Adrenal gland (tissue), 12 donors: ENCODE results near the gene NEK8. TPM values are rescaled to one million over a fixed set of nuclear protein-coding genes. Genes with fewer than 3 reads are reported as not detected.

ENCODE experiments used
- DNase-seq, 7 donors: peaks; one replicate each; pipeline ENCODE4 v3.0.0-alpha.2; 2019 to 2020
- H3K27ac ChIP-seq, 5 donors: fragments of 200-600 bp; sonication (generic) in 4 of 5; 1 replicate in 3 of 5; 2 replicates in 2 of 5; pipeline versions ENCODE4 v1.5.1 to v1.8.0; 2016 to 2020; ENCODE audit warnings: mild to moderate bottlenecking in 1 of 5
- H3K27me3 ChIP-seq: fragments of 200-600 bp; 2 replicates; pipeline ENCODE4 v1.8.0; 2021
- H3K36me3 ChIP-seq, 2 donors: fragments of 200-600 bp; replicated peaks in 1 of 2; 1 replicate in 1 of 2; 2 replicates in 1 of 2; pipeline versions ENCODE4 v1.5.1 to v1.8.0; 2018 to 2022
- H3K4me1 ChIP-seq, 2 donors: fragments of 200-600 bp; replicated peaks in 1 of 2; 1 replicate in 1 of 2; 2 replicates in 1 of 2; pipeline versions ENCODE4 v1.5.1 to v1.8.0; 2018 to 2021
- H3K4me3 ChIP-seq, 4 donors: fragments of 200-600 bp; sonication (generic) in 3 of 4; one replicate each; pipeline ENCODE4 v1.5.1; 2016 to 2018
- H3K9me3 ChIP-seq, 3 donors: fragments of 200-600 bp; sonication (generic) in 1 of 3; replicated peaks in 1 of 3; 1 replicate in 2 of 3; 2 replicates in 1 of 3; pipeline versions ENCODE4 v1.5.1 to v1.8.0; 2016 to 2021
- POLR2A ChIP-seq, 2 donors: fragments of 450-650 bp; IDR thresholded peaks; one replicate each; pipeline ENCODE4 v1.6.1; 2017; ENCODE audit warnings: antibody characterized with exemption in 2 of 2, mild to moderate bottlenecking in 2 of 2, moderate library complexity in 1 of 2
- WGBS, 4 donors: extraction: QIAGEN DNeasy Blood & Tissue Kit in 2 of 4; methylation state at CpG; one replicate each; pipeline versions ENCODE4 v1.1.5 to v1.1.7; 2013 to 2017; 5-methylcytosine and 5-hydroxymethylcytosine counted together
- intact Hi-C, 2 donors: fragments of 100-400 bp; cut with DNase I; formaldehyde crosslinking; loops; one replicate each; pipeline versions ENCODE4 v1.14.1 to v1.15.0; 2022 to 2023
- polyA plus RNA-seq, 3 donors: library from polyadenylated mRNA; stranded (reverse); fragments of 200-250 nt in 2 of 3; fragments of 350-450 nt in 1 of 3; fragmentation: Illumina TruSeq in 1 of 3; extraction: RNeasy Lipid Tissue Mini Kit (QIAGEN cat#74804) in 1 of 3; gene quantifications; one replicate each; pipeline ENCODE4 v1.2.3, GENCODE V29; 2013 to 2014
- total RNA-seq, 9 donors: library from RNA; depleted of rRNA in 4 of 9; stranded (reverse); fragments of >200 nt in 4 of 9; fragments of 120-200 nt in 1 of 9; fragmentation: NEBNext Ultra II Directional in 1 of 9; extraction: Animal tissue kit (Norgen Biotek cat#: 25700) in 1 of 9; gene quantifications; one replicate each; pipeline versions ENCODE4 v1.1.0 to v1.2.4, GENCODE V29; 2013 to 2023
- TF ChIP-seq, protein P1 (sequence below), 6 experiments: fragments of 450-650 bp in 4 of 6; fragments of 200-600 bp in 2 of 6; sonication (generic) in 1 of 6; IDR thresholded peaks; 1 replicate in 5 of 6; 2 replicates in 1 of 6; pipeline versions ENCODE4 v1.5.1 to v1.8.0; 2016 to 2021; ENCODE audit warnings: antibody characterized with exemption in 6 of 6, mild to moderate bottlenecking in 2 of 6, moderate library complexity in 1 of 6
- donor health status: healthy with polysubstance abuse.
- donor health status: Bipolar disorder and iron deficiency.
- donor health status: DM: yes; HTN: yes; CAD: no.
- donor health status: DM: no; HTN: no; CAD: no.
- donor health status: DM: no; HTN: no; CAD: no.
- donor health status: DM: yes; HTN: yes; CAD: no.

The NEK8 gene
- total and polyA plus RNA-seq, 12 donors: 0.54 to 11.9 (median 6.1) TPM

DNA sequence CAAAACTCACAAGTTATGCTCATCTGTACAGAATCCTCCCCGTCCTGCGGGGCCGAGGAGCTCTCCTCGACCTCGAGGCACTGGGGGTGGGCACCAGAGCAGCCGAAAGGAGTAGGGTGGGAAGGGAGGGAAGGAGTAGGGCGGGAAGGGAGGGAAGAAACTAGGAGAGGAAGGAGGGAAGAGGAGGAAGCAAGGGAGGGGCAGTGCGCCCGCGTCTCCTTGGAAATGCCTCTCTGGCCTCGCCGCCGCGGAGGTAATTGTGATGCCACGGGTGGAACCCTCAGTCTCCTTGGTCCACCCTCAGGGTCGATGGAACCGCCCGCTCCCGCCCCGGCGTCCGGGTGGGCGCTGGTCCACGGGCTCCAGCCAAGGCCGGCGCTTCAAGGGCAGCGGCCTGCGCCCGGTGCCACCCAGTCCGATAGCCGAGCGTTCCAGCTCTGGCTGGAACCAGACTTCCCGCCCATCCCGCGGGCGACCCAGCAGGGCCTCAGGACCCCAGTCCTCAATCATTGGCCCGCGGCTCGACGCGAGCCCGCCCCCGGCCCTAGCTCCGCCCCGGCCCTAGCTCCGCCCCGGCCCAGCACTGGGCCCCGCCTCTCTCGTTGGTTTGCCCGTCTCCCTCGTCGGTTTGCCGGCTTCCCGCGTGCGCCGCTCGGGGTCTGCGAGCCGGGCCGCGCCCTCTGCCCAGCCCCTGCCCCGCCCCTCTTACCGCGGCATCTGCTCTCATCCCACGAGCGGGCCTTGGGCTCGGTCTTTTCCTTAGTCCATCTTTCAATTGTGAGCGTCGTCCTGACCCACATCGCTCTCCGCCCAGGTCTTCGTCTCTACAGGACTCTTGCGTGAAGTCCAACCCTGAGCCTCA, 17.5 kb upstream of the NEK8 start:
- intact Hi-C loops: no loop called here
- H3K9me3 ChIP-seq: no peaks in the 10 kb centered on the region
- peaks cover 8 to 14% of the 10 kb centered on the region in 2 donors for H3K4me1 ChIP-seq
- H3K36me3 ChIP-seq: peaks cover 0 to 20% of the 10 kb centered on the region in 2 donors
- peak overlapping the region; percentile 73 to 94 (median 78) for H3K27ac ChIP-seq
- H3K4me3 ChIP-seq: peak overlapping the region in 2 of 4 donors; percentile 18 to 61
- TF ChIP-seq, protein P1, sequence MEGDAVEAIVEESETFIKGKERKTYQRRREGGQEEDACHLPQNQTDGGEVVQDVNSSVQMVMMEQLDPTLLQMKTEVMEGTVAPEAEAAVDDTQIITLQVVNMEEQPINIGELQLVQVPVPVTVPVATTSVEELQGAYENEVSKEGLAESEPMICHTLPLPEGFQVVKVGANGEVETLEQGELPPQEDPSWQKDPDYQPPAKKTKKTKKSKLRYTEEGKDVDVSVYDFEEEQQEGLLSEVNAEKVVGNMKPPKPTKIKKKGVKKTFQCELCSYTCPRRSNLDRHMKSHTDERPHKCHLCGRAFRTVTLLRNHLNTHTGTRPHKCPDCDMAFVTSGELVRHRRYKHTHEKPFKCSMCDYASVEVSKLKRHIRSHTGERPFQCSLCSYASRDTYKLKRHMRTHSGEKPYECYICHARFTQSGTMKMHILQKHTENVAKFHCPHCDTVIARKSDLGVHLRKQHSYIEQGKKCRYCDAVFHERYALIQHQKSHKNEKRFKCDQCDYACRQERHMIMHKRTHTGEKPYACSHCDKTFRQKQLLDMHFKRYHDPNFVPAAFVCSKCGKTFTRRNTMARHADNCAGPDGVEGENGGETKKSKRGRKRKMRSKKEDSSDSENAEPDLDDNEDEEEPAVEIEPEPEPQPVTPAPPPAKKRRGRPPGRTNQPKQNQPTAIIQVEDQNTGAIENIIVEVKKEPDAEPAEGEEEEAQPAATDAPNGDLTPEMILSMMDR (IDR thresholded peaks at IDR 0.05): peak in 1 of 6 experiments; percentile 2
- peak; percentile 57 to 64 for TF ChIP-seq POLR2A (IDR thresholded peaks at IDR 0.05)
- WGBS, 4 donors: 1% methylated on average over 48 to 74 of the region's 74 CpGs
- peak; percentile 85 to 93 (median 90) for DNase-seq
- no peaks in the 10 kb centered on the region for H3K27me3 ChIP-seq

DNA sequence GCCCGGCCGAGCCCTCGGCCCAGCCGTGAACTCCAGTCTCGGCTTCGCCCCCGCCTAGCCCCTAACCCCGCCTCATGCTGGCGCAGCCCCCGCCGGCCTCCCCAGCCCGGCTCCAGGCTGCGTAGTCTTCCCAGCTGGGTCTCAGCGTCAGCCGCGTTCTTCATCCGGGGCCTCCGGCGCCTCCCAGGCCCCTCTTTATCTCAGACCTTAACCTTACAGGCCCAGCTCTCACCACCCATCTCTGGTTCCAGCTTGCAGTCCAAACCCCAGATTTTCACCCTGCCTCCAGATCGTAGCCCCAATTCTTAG, 16.9 kb upstream of the NEK8 start, which contains the start of gene PROCA1:
Gene PROCA1, minus strand, starts transcription at position 166 of the 309 bp plus-strand sequence. CDS start 228 bp downstream, outside the sequence.
- 3 to 9% (median 5%) methylated on average over 9 to 20 of the region's 20 CpGs for WGBS, 4 donors
- no peak for DNase-seq
- Histone ChIP-seq H3K27me3 (no peaks in the 10 kb centered on the region), H3K36me3 (peaks cover 0 to 20% of the 10 kb centered on the region in 2 donors), H3K4me1 (peaks cover 12 to 19% of the 10 kb centered on the region in 2 donors), H3K4me3 (peak within 1 kb of the TSS in 2 of 4 donors; percentile 18 to 61), H3K9me3 (no peaks in the 10 kb centered on the region), H3K27ac (peak within 1 kb of the TSS; percentile 73 to 94 (median 78))
- intact Hi-C loops: no loop called here
- TF ChIP-seq, protein P1 (IDR thresholded peaks at IDR 0.05): no peak
- no peak for TF ChIP-seq POLR2A (IDR thresholded peaks at IDR 0.05)

DNA sequence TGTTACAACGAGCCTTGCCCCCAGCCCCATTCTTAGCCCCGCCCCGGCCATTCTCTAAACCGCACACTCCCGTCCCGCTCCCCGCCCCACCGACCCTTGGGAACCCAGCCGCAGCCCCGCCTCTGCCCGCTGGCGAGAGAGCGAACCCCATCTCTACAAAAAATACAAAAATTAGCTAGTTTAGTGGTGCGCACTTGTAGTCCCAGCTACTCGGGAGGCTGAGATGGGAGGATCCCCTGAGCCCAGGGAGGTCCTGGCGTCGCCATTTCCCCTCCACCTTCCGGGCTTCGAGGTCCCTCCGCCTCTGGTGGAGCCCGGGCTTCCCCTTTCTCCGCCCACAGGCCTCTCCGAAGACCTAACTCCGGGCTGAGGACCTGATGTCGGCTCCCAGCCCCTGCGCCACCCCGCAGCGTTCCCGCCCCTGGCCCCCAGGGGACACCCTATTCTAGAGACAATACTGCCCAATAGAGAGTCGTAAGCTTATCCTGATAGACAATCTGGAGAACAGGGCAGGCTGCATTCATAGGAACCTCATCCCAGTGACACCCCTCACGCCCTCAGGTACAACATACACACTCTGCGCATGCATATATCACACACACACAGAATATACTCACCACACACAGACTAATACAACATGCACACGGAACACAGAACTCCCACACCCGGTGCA, 16.4 kb upstream of the NEK8 start:
- intact Hi-C loops: no loop called here
- 49 to 65% (median 51%) methylated on average over 28 to 34 of the region's 34 CpGs for WGBS, 4 donors
- TF ChIP-seq, protein P1 (IDR thresholded peaks at IDR 0.05): no peak

DNA sequence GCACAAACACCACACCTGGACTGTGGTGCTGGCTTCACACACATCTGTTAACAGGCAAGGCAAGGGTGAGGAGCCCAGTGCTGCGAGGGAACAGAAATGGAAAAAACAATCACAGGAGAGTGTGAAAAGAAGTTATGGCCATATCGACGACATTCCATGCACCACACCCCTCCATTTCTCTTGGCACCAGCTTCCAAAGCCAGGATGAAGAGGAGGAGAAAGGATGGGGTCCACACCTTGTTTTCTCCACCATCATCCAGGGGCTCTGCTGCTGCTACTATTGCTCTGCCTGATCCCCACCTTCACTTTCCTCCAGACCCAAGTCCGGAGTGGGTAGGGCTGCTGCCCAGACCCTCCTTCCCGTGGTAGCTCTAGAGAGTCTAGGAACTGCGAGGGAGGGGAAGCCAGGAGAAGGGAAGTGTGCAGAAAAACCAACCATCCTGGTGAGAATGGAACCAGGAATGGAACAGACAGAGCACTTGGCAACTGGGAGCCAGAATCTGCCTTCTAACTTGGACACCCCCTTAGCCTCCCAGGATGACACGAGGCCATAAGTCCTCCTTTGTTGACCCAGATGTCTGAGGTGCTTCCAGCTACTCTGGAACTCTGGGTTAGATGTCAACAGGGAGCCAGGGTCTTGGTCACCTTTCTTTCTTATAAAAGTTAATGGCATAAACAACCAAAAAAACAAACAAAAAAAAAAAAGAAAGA, 15.7 kb upstream of the NEK8 start:
- TF ChIP-seq, protein P1 (IDR thresholded peaks at IDR 0.05): no peak
- Histone ChIP-seq H3K27me3 (no peaks in the 10 kb centered on the region), H3K36me3 (peaks cover 0 to 20% of the 10 kb centered on the region in 2 donors), H3K4me3 (no peak overlapping the region), H3K4me1 (peaks cover 19 to 22% of the 10 kb centered on the region in 2 donors), H3K27ac (no peak overlapping the region), H3K9me3 (no peaks in the 10 kb centered on the region)
- intact Hi-C loops: no loop called here
- WGBS, 4 donors: 82 to 91% (median 86%) methylated on average over 7 of the region's 7 CpGs
- DNase-seq: no peak

More for the DNA sequence above, 16.4 kb upstream of the NEK8 start:
- Histone ChIP-seq H3K9me3 (no peaks in the 10 kb centered on the region), H3K4me1 (peaks cover 17 to 22% of the 10 kb centered on the region in 2 donors), H3K27ac (peak overlapping the region; percentile 73 to 94 (median 78)), H3K4me3 (peak overlapping the region in 2 of 4 donors; percentile 18 to 61), H3K27me3 (no peaks in the 10 kb centered on the region), H3K36me3 (peaks cover 0 to 20% of the 10 kb centered on the region in 2 donors)
- DNase-seq: peak in 2 of 7 donors; percentile 31 to 42
